Neural progenitor cell (in vitro differentiated cells): ENCODE results near the gene ZNF827. TPM values are rescaled to one million over a fixed set of nuclear protein-coding genes. Genes with fewer than 3 reads are reported as not detected.

Experiments used
- DNase-seq: peaks from one replicate; pipeline ENCODE4 v3.0.0-alpha.2; 2016; ENCODE audit warnings: low spot score
- H2AFZ ChIP-seq: fragments of 200-600 bp; sonication (generic); replicated peaks from 2 replicates; pipeline ENCODE4 v1.6.1; 2016; ENCODE audit warnings: antibody characterized with exemption
- H3F3A ChIP-seq: fragments of 200-600 bp; sonication (generic); 2 replicates; pipeline ENCODE4 v1.6.1; 2016; ENCODE audit warnings: antibody characterized with exemption, low read depth
- H3K27ac ChIP-seq: fragments of 200-600 bp; sonication (generic); 2 replicates; pipeline ENCODE4 v1.5.1; 2016; ENCODE audit warnings: mild to moderate bottlenecking
- H3K27me3 ChIP-seq: fragments of 200-600 bp; sonication (generic); 2 replicates; pipeline ENCODE4 v1.6.1; 2016; ENCODE audit warnings: mild to moderate bottlenecking, moderate library complexity
- H3K36me3 ChIP-seq: fragments of 200-600 bp; sonication (generic); 2 replicates; pipeline ENCODE4 v1.5.1; 2016
- H3K4me1 ChIP-seq: fragments of 200-600 bp; sonication (generic); 2 replicates; pipeline ENCODE4 v1.6.1; 2016; ENCODE audit warnings: mixed run types
- H3K4me2 ChIP-seq: fragments of 200-600 bp; sonication (generic); 2 replicates; pipeline ENCODE4 v1.6.1; 2016
- H3K4me3 ChIP-seq: fragments of 200-600 bp; sonication (generic); 2 replicates; pipeline ENCODE4 v1.5.1; 2016
- H3K79me2 ChIP-seq: fragments of 200-600 bp; sonication (generic); 2 replicates; pipeline ENCODE4 v1.6.1; 2016; ENCODE audit warnings: low read depth
- H3K9ac ChIP-seq: fragments of 200-600 bp; sonication (generic); 2 replicates; pipeline ENCODE4 v1.6.1; 2016
- H3K9me3 ChIP-seq: fragments of 200-600 bp; sonication (generic); 2 replicates; pipeline ENCODE4 v1.5.1; 2016; ENCODE audit warnings: low read depth
- H4K20me1 ChIP-seq: fragments of 200-600 bp; sonication (generic); 2 replicates; pipeline ENCODE4 v1.6.1; 2016; ENCODE audit warnings: low read depth
- H3K27ac Mint-ChIP-seq: 3 replicates; pipeline ENCODE4 v1.8.0; 2021; ENCODE audit warnings: mixed read lengths
- H3K27me3 Mint-ChIP-seq: 2 replicates; pipeline ENCODE4 v1.8.0; 2022; ENCODE audit warnings: low read depth, mild to moderate bottlenecking, inconsistent platforms, moderate library complexity, mixed read lengths; ENCODE audit not compliant: insufficient read depth
- H3K36me3 Mint-ChIP-seq: 3 replicates; pipeline ENCODE4 v1.8.0; 2021; ENCODE audit warnings: mixed read lengths
- H3K4me1 Mint-ChIP-seq: 3 replicates; pipeline ENCODE4 v1.8.0; 2021; ENCODE audit warnings: mixed read lengths
- H3K4me3 Mint-ChIP-seq: 3 replicates; pipeline ENCODE4 v1.8.0; 2021; ENCODE audit warnings: mild to moderate bottlenecking, moderate library complexity, mixed read lengths
- H3K9me3 Mint-ChIP-seq: 3 replicates; pipeline ENCODE4 v1.8.0; 2020; ENCODE audit warnings: mixed read lengths
- EZH2 ChIP-seq: fragments of 200-600 bp; sonication (generic); IDR thresholded peaks from 2 replicates; pipeline ENCODE4 v1.6.1; 2017; ENCODE audit warnings: antibody characterized with exemption, mild to moderate bottlenecking, moderate library complexity
- EZH2phosphoT487 ChIP-seq: fragments of 200-600 bp; sonication (generic); IDR thresholded peaks from 2 replicates; pipeline ENCODE4 v1.6.1; 2017; ENCODE audit warnings: antibody characterized with exemption
- total RNA-seq: library from RNA; depleted of rRNA; stranded (reverse); fragments of >200 nt; gene quantifications from 2 replicates; pipeline ENCODE4 v1.2.3, GENCODE V29; 2015; ENCODE audit warnings: low replicate concordance
- TF ChIP-seq, protein P1 (sequence below): fragments of 200-600 bp; sonication (generic); IDR thresholded peaks from 2 replicates; pipeline ENCODE4 v1.5.1; 2017; ENCODE audit warnings: antibody characterized with exemption, mild to moderate bottlenecking

ZNF827 gene
- total RNA-seq, 1 donor from 2014 or later = 7.7 TPM

- Mint-ChIP-seq H3K27ac (peak overlapping the region; percentile 36), H3K27me3 (no peaks in the 10 kb centered on the region), H3K4me3 (no peak overlapping the region), H3K9me3 (no peaks in the 10 kb centered on the region), H3K4me1 (peaks cover 52% of the 10 kb centered on the region), H3K36me3 (peaks cover 31% of the 10 kb centered on the region)
- H3K4me2 ChIP-seq = no peak overlapping the region
- H3K27me3 ChIP-seq = no peaks in the 10 kb centered on the region
- H3K9me3 ChIP-seq = no peaks in the 10 kb centered on the region
- H3K79me2 ChIP-seq = no peaks in the 10 kb centered on the region
- no peak overlapping the region for H2AFZ ChIP-seq
- no peaks in the 10 kb centered on the region for H4K20me1 ChIP-seq
- H3F3A ChIP-seq = peaks cover 7% of the 10 kb centered on the region
- no peaks in the 10 kb centered on the region for H3K36me3 ChIP-seq
- H3K4me1 ChIP-seq = peaks cover 28% of the 10 kb centered on the region
- no peak for TF ChIP-seq EZH2phosphoT487
- TF ChIP-seq EZH2 = no peak
- TF ChIP-seq, protein P1, sequence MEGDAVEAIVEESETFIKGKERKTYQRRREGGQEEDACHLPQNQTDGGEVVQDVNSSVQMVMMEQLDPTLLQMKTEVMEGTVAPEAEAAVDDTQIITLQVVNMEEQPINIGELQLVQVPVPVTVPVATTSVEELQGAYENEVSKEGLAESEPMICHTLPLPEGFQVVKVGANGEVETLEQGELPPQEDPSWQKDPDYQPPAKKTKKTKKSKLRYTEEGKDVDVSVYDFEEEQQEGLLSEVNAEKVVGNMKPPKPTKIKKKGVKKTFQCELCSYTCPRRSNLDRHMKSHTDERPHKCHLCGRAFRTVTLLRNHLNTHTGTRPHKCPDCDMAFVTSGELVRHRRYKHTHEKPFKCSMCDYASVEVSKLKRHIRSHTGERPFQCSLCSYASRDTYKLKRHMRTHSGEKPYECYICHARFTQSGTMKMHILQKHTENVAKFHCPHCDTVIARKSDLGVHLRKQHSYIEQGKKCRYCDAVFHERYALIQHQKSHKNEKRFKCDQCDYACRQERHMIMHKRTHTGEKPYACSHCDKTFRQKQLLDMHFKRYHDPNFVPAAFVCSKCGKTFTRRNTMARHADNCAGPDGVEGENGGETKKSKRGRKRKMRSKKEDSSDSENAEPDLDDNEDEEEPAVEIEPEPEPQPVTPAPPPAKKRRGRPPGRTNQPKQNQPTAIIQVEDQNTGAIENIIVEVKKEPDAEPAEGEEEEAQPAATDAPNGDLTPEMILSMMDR = no peak
- H3K4me3 ChIP-seq = no peak overlapping the region
- no peak overlapping the region for H3K27ac ChIP-seq
- no peak for DNase-seq
- no peak overlapping the region for H3K9ac ChIP-seq
Measured at GRCh38 chr4:145825255-145825654, 113.4 kb downstream of the ZNF827 start.

DNA sequence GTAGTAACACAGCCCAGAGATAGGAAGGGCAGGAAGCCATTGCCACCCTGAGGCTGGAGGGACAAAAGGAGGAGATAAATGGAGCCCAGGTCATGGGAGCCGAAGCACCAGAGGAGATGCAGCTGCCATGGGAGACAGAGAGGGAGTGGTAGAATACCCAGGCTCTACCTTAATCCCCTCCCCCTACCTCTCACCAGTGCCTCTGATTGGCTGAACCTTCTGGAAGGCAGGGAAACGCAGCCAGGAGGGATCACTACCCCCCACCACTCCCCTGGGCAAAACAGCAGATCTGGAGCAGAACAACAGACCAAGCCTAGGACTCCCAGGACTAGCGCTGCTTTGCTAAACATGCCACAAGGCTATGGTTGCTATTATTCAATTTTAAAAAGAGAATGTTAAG lies 114.2 kb downstream of the ZNF827 start:
- TF ChIP-seq EZH2phosphoT487 = no peak
- TF ChIP-seq, protein P1 = no peak
- TF ChIP-seq EZH2 = no peak
- no peaks in the 10 kb centered on the region for H3K27me3 Mint-ChIP-seq
- no peaks in the 10 kb centered on the region for H4K20me1 ChIP-seq
- no peaks in the 10 kb centered on the region for H3K9me3 Mint-ChIP-seq
- H3K4me1 ChIP-seq = peaks cover 28% of the 10 kb centered on the region
- no peak overlapping the region for H3K27ac ChIP-seq
- H3K9ac ChIP-seq = no peak overlapping the region
- H3K4me2 ChIP-seq = no peak overlapping the region
- H3K4me3 Mint-ChIP-seq = no peak overlapping the region
- H3K4me1 Mint-ChIP-seq = peaks cover 50% of the 10 kb centered on the region
- no peaks in the 10 kb centered on the region for H3K79me2 ChIP-seq
- H3K36me3 Mint-ChIP-seq = peaks cover 25% of the 10 kb centered on the region
- H3F3A ChIP-seq = peaks cover 7% of the 10 kb centered on the region
- no peak overlapping the region for H2AFZ ChIP-seq
- DNase-seq = peak; percentile 30
- H3K36me3 ChIP-seq = no peaks in the 10 kb centered on the region
- H3K9me3 ChIP-seq = no peaks in the 10 kb centered on the region
- no peak overlapping the region for H3K4me3 ChIP-seq
- H3K27ac Mint-ChIP-seq = peak overlapping the region; percentile 7
- no peaks in the 10 kb centered on the region for H3K27me3 ChIP-seq

DNA sequence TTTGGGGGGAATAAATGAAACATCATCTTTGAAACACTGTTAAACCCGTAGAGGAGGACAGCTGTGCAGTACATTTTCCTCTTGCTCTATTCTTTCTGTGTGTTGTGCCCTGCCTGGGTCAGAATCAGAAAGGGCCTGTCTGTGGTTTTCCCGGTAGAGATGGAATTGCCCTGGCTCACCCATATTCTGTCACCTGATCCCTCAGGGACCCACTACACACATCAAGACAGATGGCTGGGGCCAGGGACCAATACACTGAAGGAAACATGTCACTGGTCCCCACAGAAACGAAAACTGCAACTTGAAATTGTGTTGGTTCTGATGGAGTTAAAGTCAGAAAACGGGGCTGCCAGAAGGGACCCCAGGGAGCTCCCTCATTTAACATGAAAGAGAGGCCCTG lies 114.9 kb downstream of the ZNF827 start:
- Histone ChIP-seq H3K4me2 (peak overlapping the region; percentile 47), H4K20me1 (no peaks in the 10 kb centered on the region), H3F3A (peaks cover 7% of the 10 kb centered on the region), H3K27me3 (no peaks in the 10 kb centered on the region), H3K9me3 (no peaks in the 10 kb centered on the region), H3K4me3 (no peak overlapping the region), H2AFZ (no peak overlapping the region), H3K36me3 (no peaks in the 10 kb centered on the region), H3K4me1 (peaks cover 28% of the 10 kb centered on the region), H3K79me2 (no peaks in the 10 kb centered on the region), H3K27ac (no peak overlapping the region), H3K9ac (no peak overlapping the region)
- Mint-ChIP-seq H3K27ac (peak overlapping the region; percentile 7), H3K4me3 (no peak overlapping the region), H3K9me3 (no peaks in the 10 kb centered on the region), H3K27me3 (no peaks in the 10 kb centered on the region), H3K36me3 (peaks cover 25% of the 10 kb centered on the region), H3K4me1 (peaks cover 50% of the 10 kb centered on the region)
- TF ChIP-seq EZH2phosphoT487 = no peak
- TF ChIP-seq, protein P1 = no peak
- DNase-seq = no peak
